Measurements from ENCODE around the gene KRTAP5-3. TPM values are rescaled to one million over a fixed set of nuclear protein-coding genes. Genes with fewer than 3 reads are reported as not detected.

The KRTAP5-3 gene
- total and polyA plus RNA-seq, 2 of the 8 experiments (the other 6 are each of a cell fraction or from before 2014, with no cell fraction given): not detected

- H3K4me2 ChIP-seq (ENCODE audit: insufficient read depth in 1 of 2, low read depth in 2 of 2, low read length in 2 of 2): no peak overlapping the region
- H2BK20ac ChIP-seq (ENCODE audit: low read length): no peak overlapping the region
- H3K4ac ChIP-seq (replicated peaks; ENCODE audit: insufficient read length, low read depth, low read length): no peak overlapping the region
- H2BK15ac ChIP-seq (ENCODE audit: low read length): no peak overlapping the region
- TF ChIP-seq POLR2AphosphoS5 (IDR thresholded peaks at IDR 0.05; ENCODE audit: low read depth, low read length) (no peak), SP4 (IDR thresholded peaks at IDR 0.05; ENCODE audit: low read length) (no peak), EGR1 (IDR thresholded peaks at IDR 0.05; ENCODE audit: borderline replicate concordance, low read depth, low read length) (no peak), BACH1 (IDR thresholded peaks at IDR 0.05; ENCODE audit: low read length) (no peak), EZH2 (IDR thresholded peaks at IDR 0.05; ENCODE audit: low read depth, low read length, severe bottlenecking) (no peak), PHF8 (conservative IDR thresholded peaks at IDR 0.05; ENCODE audit: low read depth, low read length) (no peak), GTF2F1 (IDR thresholded peaks at IDR 0.05; ENCODE audit: borderline replicate concordance, low read depth, low read length) (no peak), POLR2A (IDR thresholded peaks at IDR 0.05; ENCODE audit: control extremely low read depth in 1 of 2, low read depth in 2 of 2, low read length in 2 of 2) (no peak)
- no peaks in the 10 kb centered on the region for H3K9me3 ChIP-seq (ENCODE audit: insufficient read depth in 2 of 2, low read depth in 1 of 2, low read length in 1 of 2)
- H4K91ac ChIP-seq (replicated peaks; ENCODE audit: insufficient read length, low read length): no peak overlapping the region
- H3K56ac ChIP-seq (replicated peaks; ENCODE audit: insufficient read length, low read depth, low read length): no peak overlapping the region
- POLR2A ChIA-PET (ENCODE audit: partially characterized antibody): no interaction called here
- H3K27me3 ChIP-seq (replicated peaks in 1 of 4; ENCODE audit: control insufficient read depth in 3 of 4, extremely low read depth in 1 of 4, insufficient read depth in 3 of 4, low read length in 3 of 4): peaks cover 0 to 9% (median 6%) of the 10 kb centered on the region in 4 experiments; a peak in 4 of 7 replicates
- H3K23ac ChIP-seq (ENCODE audit: insufficient read length): no peak overlapping the region
- no peak overlapping the region for H4K5ac ChIP-seq (ENCODE audit: insufficient read length, low read depth, low read length)
- no peak overlapping the region for H2AK5ac ChIP-seq (ENCODE audit: low read depth, low read length)
- H2BK120ac ChIP-seq (replicated peaks; ENCODE audit: low read depth, low read length): no peak overlapping the region
- H3K18ac ChIP-seq (ENCODE audit: extremely low read depth, low read length): no peak overlapping the region
- no peak overlapping the region for H3K9ac ChIP-seq (replicated peaks in 1 of 4; ENCODE audit: extremely low read depth in 1 of 4, low read depth in 3 of 4, low read length in 3 of 4)
- H3K23me2 ChIP-seq (ENCODE audit: low read depth, low read length): no peaks in the 10 kb centered on the region
- no peak overlapping the region for H3K4me3 ChIP-seq (ENCODE audit: extremely low read depth in 1 of 4, insufficient read depth in 2 of 4, low read depth in 3 of 4, low read length in 4 of 4)
- no peaks in the 10 kb centered on the region for H3K79me2 ChIP-seq (ENCODE audit: control insufficient read depth in 1 of 2, insufficient read depth in 2 of 2, low read length in 2 of 2)
- no peak overlapping the region for H3K27ac ChIP-seq (ENCODE audit: low read depth, low read length)
- no peak overlapping the region for H2BK5ac ChIP-seq (ENCODE audit: low read depth, low read length)
- H4K8ac ChIP-seq (ENCODE audit: extremely low read depth, insufficient read depth, low read length): no peak overlapping the region
- H3K79me1 ChIP-seq (ENCODE audit: low read depth, low read length): no peaks in the 10 kb centered on the region
- H4K20me1 ChIP-seq (replicated peaks in 1 of 2; ENCODE audit: control insufficient read depth in 1 of 2, insufficient read depth in 2 of 2, low read length in 2 of 2): no peaks in the 10 kb centered on the region
- WGBS, 2 experiments (ENCODE audit: extremely low coverage in 1 of 2, insufficient coverage in 1 of 2, insufficient read length in 1 of 2, insufficient replicate concordance in 2 of 2, low coverage in 1 of 2, low lambda C conversion rate in 2 of 2, missing lambda C conversion rate in 1 of 2): 73% methylated on average over 7 of the region's 7 CpGs; no CpG with 5 or more reads in 1 of the 2 experiments
- FAIRE-seq (no peak), DNase-seq (ENCODE audit: low read depth in 1 of 2, low spot score in 2 of 2) (no peak)
- no peak overlapping the region for H2AFZ ChIP-seq (ENCODE audit: low read length)
- no peaks in the 10 kb centered on the region for H3K36me3 ChIP-seq (ENCODE audit: control insufficient read depth in 2 of 4, insufficient read depth in 4 of 4, low read length in 3 of 4)
- CTCF ChIA-PET (ENCODE audit: partially characterized antibody): interaction anchor here (0.7 to 10.1 kb wide), 14 partner anchors 10 to 625 kb away, joined by 3 to 166 read pairs (median 4); partner anchors contain the start of gene SYT8
- no peak overlapping the region for H3K14ac ChIP-seq (ENCODE audit: insufficient read length)
- no peak overlapping the region for H2BK12ac ChIP-seq (ENCODE audit: low read depth, low read length)
- H3K4me1 ChIP-seq (replicated peaks in 1 of 4; ENCODE audit: control insufficient read depth in 3 of 4, insufficient read depth in 4 of 4, low read length in 3 of 4): peaks cover 0 to 6% (median 2%) of the 10 kb centered on the region in 4 experiments; a peak in 3 of 7 replicates
These were observed 43.2 kb upstream of the KRTAP5-3 start for GRCh38 chr11:1651411-1651980.

All from H1 (cell line).